Measurements from ENCODE around the gene ASPHD2.

ASPHD2 gene

GRCh38 chr22:26443901-26444690, 15.0 kb downstream of the ASPHD2 start:
- H3K4me1 Mint-ChIP-seq, result no peaks in the 10 kb centered on the region
- ATAC-seq (replicated peaks; ENCODE audit: extremely low read depth, poor library complexity, severe bottlenecking), result no peak
- H3K9me3 Mint-ChIP-seq, result no peaks in the 10 kb centered on the region
- H3K27ac Mint-ChIP-seq (ENCODE audit: low read depth), result no peak overlapping the region
- peaks cover 15% of the 10 kb centered on the region for H3K36me3 Mint-ChIP-seq (ENCODE audit: insufficient read depth)
- no peak for DNase-seq (ENCODE audit: low spot score in 2 of 2)
- H3K4me3 Mint-ChIP-seq, result no peak overlapping the region
- H3K27me3 Mint-ChIP-seq, result no peaks in the 10 kb centered on the region

GRCh38 chr22:26444777-26445176, 15.7 kb downstream of the ASPHD2 start:
- Mint-ChIP-seq H3K36me3 (ENCODE audit: insufficient read depth) (peaks cover 16% of the 10 kb centered on the region), H3K27me3 (no peaks in the 10 kb centered on the region), H3K27ac (ENCODE audit: low read depth) (peak overlapping the region; percentile 64), H3K9me3 (no peaks in the 10 kb centered on the region), H3K4me3 (no peak overlapping the region), H3K4me1 (no peaks in the 10 kb centered on the region)
- no peak for DNase-seq (ENCODE audit: low spot score in 2 of 2)
- ATAC-seq (replicated peaks; ENCODE audit: extremely low read depth, poor library complexity, severe bottlenecking), result no peak

GRCh38 chr22:26445577-26446275, 16.7 kb downstream of the ASPHD2 start:
- no peak overlapping the region for H3K4me3 Mint-ChIP-seq
- no peaks in the 10 kb centered on the region for H3K9me3 Mint-ChIP-seq
- H3K27ac Mint-ChIP-seq (ENCODE audit: low read depth), result peak overlapping the region; percentile 64
- DNase-seq (ENCODE audit: low spot score in 2 of 2), result no peak
- no peaks in the 10 kb centered on the region for H3K4me1 Mint-ChIP-seq
- no peak for ATAC-seq (replicated peaks; ENCODE audit: extremely low read depth, poor library complexity, severe bottlenecking)
- no peaks in the 10 kb centered on the region for H3K27me3 Mint-ChIP-seq
- H3K36me3 Mint-ChIP-seq (ENCODE audit: insufficient read depth), result peaks cover 16% of the 10 kb centered on the region

GRCh38 chr22:26446808-26447515, 17.9 kb downstream of the ASPHD2 start:
- peaks cover 22% of the 10 kb centered on the region for H3K36me3 Mint-ChIP-seq (ENCODE audit: insufficient read depth)

GRCh38 chr22:26447584-26448329, 18.7 kb downstream of the ASPHD2 start:
- H3K4me1 Mint-ChIP-seq, result no peaks in the 10 kb centered on the region
- H3K27me3 Mint-ChIP-seq, result no peaks in the 10 kb centered on the region
- no peak for DNase-seq (ENCODE audit: low spot score in 2 of 2)
- H3K36me3 Mint-ChIP-seq (ENCODE audit: insufficient read depth), result peaks cover 25% of the 10 kb centered on the region
- ATAC-seq (replicated peaks; ENCODE audit: extremely low read depth, poor library complexity, severe bottlenecking), result no peak
- no peak overlapping the region for H3K4me3 Mint-ChIP-seq
- H3K9me3 Mint-ChIP-seq, result no peaks in the 10 kb centered on the region
- no peak overlapping the region for H3K27ac Mint-ChIP-seq (ENCODE audit: low read depth)

More at GRCh38 chr22:26446808-26447515, 17.9 kb downstream of the ASPHD2 start:
- no peaks in the 10 kb centered on the region for H3K4me1 Mint-ChIP-seq
- H3K4me3 Mint-ChIP-seq, result no peak overlapping the region
- no peaks in the 10 kb centered on the region for H3K27me3 Mint-ChIP-seq
- no peak for DNase-seq (ENCODE audit: low spot score in 2 of 2)
- H3K27ac Mint-ChIP-seq (ENCODE audit: low read depth), result no peak overlapping the region
- no peaks in the 10 kb centered on the region for H3K9me3 Mint-ChIP-seq
- no peak for ATAC-seq (replicated peaks; ENCODE audit: extremely low read depth, poor library complexity, severe bottlenecking)

- no peak overlapping the region for H3K4me3 Mint-ChIP-seq
- ATAC-seq (replicated peaks; ENCODE audit: extremely low read depth, poor library complexity, severe bottlenecking) (no peak), DNase-seq (ENCODE audit: low spot score in 2 of 2) (no peak)
- no peak overlapping the region for H3K27ac Mint-ChIP-seq (ENCODE audit: low read depth)
- no peaks in the 10 kb centered on the region for H3K9me3 Mint-ChIP-seq
- H3K4me1 Mint-ChIP-seq, result no peaks in the 10 kb centered on the region
- no peaks in the 10 kb centered on the region for H3K27me3 Mint-ChIP-seq
- H3K36me3 Mint-ChIP-seq (ENCODE audit: insufficient read depth), result peaks cover 19% of the 10 kb centered on the region
Measured at GRCh38 chr22:26448334-26448733, 19.3 kb downstream of the ASPHD2 start.

GRCh38 chr22:26448941-26449340, 19.9 kb downstream of the ASPHD2 start:
- peaks cover 13% of the 10 kb centered on the region for H3K36me3 Mint-ChIP-seq (ENCODE audit: insufficient read depth)
- H3K4me3 Mint-ChIP-seq, result no peak overlapping the region
- no peak overlapping the region for H3K27ac Mint-ChIP-seq (ENCODE audit: low read depth)
- no peak for ATAC-seq (replicated peaks; ENCODE audit: extremely low read depth, poor library complexity, severe bottlenecking)
- no peaks in the 10 kb centered on the region for H3K27me3 Mint-ChIP-seq
- H3K9me3 Mint-ChIP-seq, result no peaks in the 10 kb centered on the region
- no peaks in the 10 kb centered on the region for H3K4me1 Mint-ChIP-seq
- DNase-seq (ENCODE audit: low spot score in 2 of 2), result no peak

- no peak overlapping the region for H3K4me3 Mint-ChIP-seq
- no peak for DNase-seq (ENCODE audit: low spot score in 2 of 2)
- H3K36me3 Mint-ChIP-seq (ENCODE audit: insufficient read depth), result peaks cover 13% of the 10 kb centered on the region
- no peaks in the 10 kb centered on the region for H3K27me3 Mint-ChIP-seq
- ATAC-seq (replicated peaks; ENCODE audit: extremely low read depth, poor library complexity, severe bottlenecking), result no peak
- no peaks in the 10 kb centered on the region for H3K9me3 Mint-ChIP-seq
- no peak overlapping the region for H3K27ac Mint-ChIP-seq (ENCODE audit: low read depth)
- H3K4me1 Mint-ChIP-seq, result no peaks in the 10 kb centered on the region
Measured at GRCh38 chr22:26450453-26451185, 21.6 kb downstream of the ASPHD2 start.

GRCh38 chr22:26452236-26453016, 23.4 kb downstream of the ASPHD2 start:
- H3K4me1 Mint-ChIP-seq, result no peaks in the 10 kb centered on the region
- H3K4me3 Mint-ChIP-seq, result no peak overlapping the region
- no peak for ATAC-seq (replicated peaks; ENCODE audit: extremely low read depth, poor library complexity, severe bottlenecking)
- no peak overlapping the region for H3K27ac Mint-ChIP-seq (ENCODE audit: low read depth)
- no peaks in the 10 kb centered on the region for H3K9me3 Mint-ChIP-seq
- no peak for DNase-seq (ENCODE audit: low spot score in 2 of 2)
- peaks cover 18% of the 10 kb centered on the region for H3K36me3 Mint-ChIP-seq (ENCODE audit: insufficient read depth)
- H3K27me3 Mint-ChIP-seq, result no peaks in the 10 kb centered on the region

- DNase-seq (ENCODE audit: low spot score in 2 of 2), result no peak
- H3K9me3 Mint-ChIP-seq, result no peaks in the 10 kb centered on the region
- H3K27ac Mint-ChIP-seq (ENCODE audit: low read depth), result no peak overlapping the region
- no peak overlapping the region for H3K4me3 Mint-ChIP-seq
- no peak for ATAC-seq (replicated peaks; ENCODE audit: extremely low read depth, poor library complexity, severe bottlenecking)
- H3K4me1 Mint-ChIP-seq, result no peaks in the 10 kb centered on the region
- H3K27me3 Mint-ChIP-seq, result no peaks in the 10 kb centered on the region
- H3K36me3 Mint-ChIP-seq (ENCODE audit: insufficient read depth), result peaks cover 18% of the 10 kb centered on the region
Measured at GRCh38 chr22:26453216-26453615, 24.2 kb downstream of the ASPHD2 start.

- no peak overlapping the region for H3K27ac Mint-ChIP-seq (ENCODE audit: low read depth)
- no peaks in the 10 kb centered on the region for H3K9me3 Mint-ChIP-seq
- ATAC-seq (replicated peaks; ENCODE audit: extremely low read depth, poor library complexity, severe bottlenecking) (no peak), DNase-seq (ENCODE audit: low spot score in 2 of 2) (no peak)
- no peaks in the 10 kb centered on the region for H3K4me1 Mint-ChIP-seq
- H3K4me3 Mint-ChIP-seq, result no peak overlapping the region
- H3K36me3 Mint-ChIP-seq (ENCODE audit: insufficient read depth), result peaks cover 19% of the 10 kb centered on the region
- H3K27me3 Mint-ChIP-seq, result no peaks in the 10 kb centered on the region
Measured at GRCh38 chr22:26453812-26454500, 24.9 kb downstream of the ASPHD2 start.
